Stomach (tissue), 4 donors: ENCODE measurements around the gene EIF4G1.

Experiments used
- CTCF ChIP-seq, 7 experiments: fragments of 450-650 bp in 4 of 7; fragments of 200-600 bp in 3 of 7; sonication (generic) in 3 of 7; IDR thresholded peaks; one replicate each; pipeline ENCODE4 v1.5.1; 2016 to 2019; ENCODE audit warnings: antibody characterized with exemption in 7 of 7, control low read depth in 2 of 7, mild to moderate bottlenecking in 1 of 7
- EP300 ChIP-seq: sonication (generic); formaldehyde crosslinking; IDR thresholded peaks from one replicate; pipeline ENCODE4 v1.6.1; 2017; ENCODE audit warnings: antibody characterized with exemption
- POLR2A ChIP-seq, 4 donors: fragments of 450-650 bp; IDR thresholded peaks; one replicate each; pipeline ENCODE4 v1.6.1; 2016; ENCODE audit warnings: antibody characterized with exemption in 4 of 4, control low read depth in 2 of 4, mild to moderate bottlenecking in 1 of 4, moderate library complexity in 1 of 4
- POLR2AphosphoS5 ChIP-seq, 3 donors: sonication (generic); formaldehyde crosslinking; IDR thresholded peaks; one replicate each; pipeline ENCODE4 v1.6.1; 2016; ENCODE audit warnings: antibody characterized with exemption in 3 of 3

GRCh38 chr3:184315543-184315867 is 1.1 kb downstream of the EIF4G1 start:
- TF ChIP-seq CTCF (IDR thresholded peaks at IDR 0.05) = no peak
- TF ChIP-seq POLR2A (IDR thresholded peaks at IDR 0.05) = no peak
- no peak for TF ChIP-seq EP300
- no peak for TF ChIP-seq POLR2AphosphoS5 (IDR thresholded peaks at IDR 0.05)
